ENCODE results near the gene STRIP1.

DNA sequence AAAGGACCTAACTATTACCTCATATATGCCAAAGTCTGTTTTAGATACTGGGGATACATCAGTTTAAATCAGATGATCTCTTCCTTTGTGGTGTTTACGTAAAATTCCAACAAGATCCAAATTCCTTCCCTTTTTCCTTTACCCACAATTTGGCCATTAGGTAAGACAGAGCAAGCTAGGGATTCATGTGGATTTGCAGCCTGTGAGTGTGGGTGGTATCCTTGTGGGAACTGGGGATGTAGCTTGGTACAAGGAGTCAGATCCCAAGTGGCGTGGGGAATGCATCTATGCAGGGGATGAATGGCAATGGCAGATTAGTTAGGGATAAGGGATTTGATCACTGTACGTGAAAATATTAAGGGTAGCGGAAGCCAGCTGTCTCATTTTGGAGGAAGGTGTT is 9.8 kb upstream of the STRIP1 start:
- TF ChIP-seq FOXA1 (IDR thresholded peaks at IDR 0.05) = no peak
- TF ChIP-seq, protein P1, sequence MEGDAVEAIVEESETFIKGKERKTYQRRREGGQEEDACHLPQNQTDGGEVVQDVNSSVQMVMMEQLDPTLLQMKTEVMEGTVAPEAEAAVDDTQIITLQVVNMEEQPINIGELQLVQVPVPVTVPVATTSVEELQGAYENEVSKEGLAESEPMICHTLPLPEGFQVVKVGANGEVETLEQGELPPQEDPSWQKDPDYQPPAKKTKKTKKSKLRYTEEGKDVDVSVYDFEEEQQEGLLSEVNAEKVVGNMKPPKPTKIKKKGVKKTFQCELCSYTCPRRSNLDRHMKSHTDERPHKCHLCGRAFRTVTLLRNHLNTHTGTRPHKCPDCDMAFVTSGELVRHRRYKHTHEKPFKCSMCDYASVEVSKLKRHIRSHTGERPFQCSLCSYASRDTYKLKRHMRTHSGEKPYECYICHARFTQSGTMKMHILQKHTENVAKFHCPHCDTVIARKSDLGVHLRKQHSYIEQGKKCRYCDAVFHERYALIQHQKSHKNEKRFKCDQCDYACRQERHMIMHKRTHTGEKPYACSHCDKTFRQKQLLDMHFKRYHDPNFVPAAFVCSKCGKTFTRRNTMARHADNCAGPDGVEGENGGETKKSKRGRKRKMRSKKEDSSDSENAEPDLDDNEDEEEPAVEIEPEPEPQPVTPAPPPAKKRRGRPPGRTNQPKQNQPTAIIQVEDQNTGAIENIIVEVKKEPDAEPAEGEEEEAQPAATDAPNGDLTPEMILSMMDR (IDR thresholded peaks at IDR 0.05; ENCODE audit: low read depth, low read length, missing input control) = no peak
- TF ChIP-seq, protein P2, sequence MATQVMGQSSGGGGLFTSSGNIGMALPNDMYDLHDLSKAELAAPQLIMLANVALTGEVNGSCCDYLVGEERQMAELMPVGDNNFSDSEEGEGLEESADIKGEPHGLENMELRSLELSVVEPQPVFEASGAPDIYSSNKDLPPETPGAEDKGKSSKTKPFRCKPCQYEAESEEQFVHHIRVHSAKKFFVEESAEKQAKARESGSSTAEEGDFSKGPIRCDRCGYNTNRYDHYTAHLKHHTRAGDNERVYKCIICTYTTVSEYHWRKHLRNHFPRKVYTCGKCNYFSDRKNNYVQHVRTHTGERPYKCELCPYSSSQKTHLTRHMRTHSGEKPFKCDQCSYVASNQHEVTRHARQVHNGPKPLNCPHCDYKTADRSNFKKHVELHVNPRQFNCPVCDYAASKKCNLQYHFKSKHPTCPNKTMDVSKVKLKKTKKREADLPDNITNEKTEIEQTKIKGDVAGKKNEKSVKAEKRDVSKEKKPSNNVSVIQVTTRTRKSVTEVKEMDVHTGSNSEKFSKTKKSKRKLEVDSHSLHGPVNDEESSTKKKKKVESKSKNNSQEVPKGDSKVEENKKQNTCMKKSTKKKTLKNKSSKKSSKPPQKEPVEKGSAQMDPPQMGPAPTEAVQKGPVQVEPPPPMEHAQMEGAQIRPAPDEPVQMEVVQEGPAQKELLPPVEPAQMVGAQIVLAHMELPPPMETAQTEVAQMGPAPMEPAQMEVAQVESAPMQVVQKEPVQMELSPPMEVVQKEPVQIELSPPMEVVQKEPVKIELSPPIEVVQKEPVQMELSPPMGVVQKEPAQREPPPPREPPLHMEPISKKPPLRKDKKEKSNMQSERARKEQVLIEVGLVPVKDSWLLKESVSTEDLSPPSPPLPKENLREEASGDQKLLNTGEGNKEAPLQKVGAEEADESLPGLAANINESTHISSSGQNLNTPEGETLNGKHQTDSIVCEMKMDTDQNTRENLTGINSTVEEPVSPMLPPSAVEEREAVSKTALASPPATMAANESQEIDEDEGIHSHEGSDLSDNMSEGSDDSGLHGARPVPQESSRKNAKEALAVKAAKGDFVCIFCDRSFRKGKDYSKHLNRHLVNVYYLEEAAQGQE (IDR thresholded peaks at IDR 0.05) = no peak
- TF ChIP-seq JUND (IDR thresholded peaks at IDR 0.05) = no peak
- TF ChIP-seq SP1 (IDR thresholded peaks at IDR 0.05) = no peak
- TF ChIP-seq, protein P3, sequence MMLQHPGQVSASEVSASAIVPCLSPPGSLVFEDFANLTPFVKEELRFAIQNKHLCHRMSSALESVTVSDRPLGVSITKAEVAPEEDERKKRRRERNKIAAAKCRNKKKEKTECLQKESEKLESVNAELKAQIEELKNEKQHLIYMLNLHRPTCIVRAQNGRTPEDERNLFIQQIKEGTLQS (IDR thresholded peaks at IDR 0.05) = no peak
- TF ChIP-seq, protein P4, sequence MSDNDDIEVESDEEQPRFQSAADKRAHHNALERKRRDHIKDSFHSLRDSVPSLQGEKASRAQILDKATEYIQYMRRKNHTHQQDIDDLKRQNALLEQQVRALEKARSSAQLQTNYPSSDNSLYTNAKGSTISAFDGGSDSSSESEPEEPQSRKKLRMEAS (IDR thresholded peaks at IDR 0.05) = no peak
- TF ChIP-seq RAD21 (IDR thresholded peaks at IDR 0.05) = no peak
- no peak for TF ChIP-seq TAF1 (conservative IDR thresholded peaks at IDR 0.05)
- TF ChIP-seq GABPA (IDR thresholded peaks at IDR 0.05 in 1 of 2, conservative IDR thresholded peaks at IDR 0.05 in 1 of 2) = no peak
